Measurements from ENCODE around the gene ZMYND11. TPM values are rescaled to one million over a fixed set of nuclear protein-coding genes. Genes with fewer than 3 reads are reported as not detected.

ZMYND11 gene
- total and polyA plus RNA-seq, 9 of the 15 experiments (the other 6 are each of a cell fraction or from before 2014, with no cell fraction given) = 2.7 to 13.8 (median 8.8) TPM

DNA sequence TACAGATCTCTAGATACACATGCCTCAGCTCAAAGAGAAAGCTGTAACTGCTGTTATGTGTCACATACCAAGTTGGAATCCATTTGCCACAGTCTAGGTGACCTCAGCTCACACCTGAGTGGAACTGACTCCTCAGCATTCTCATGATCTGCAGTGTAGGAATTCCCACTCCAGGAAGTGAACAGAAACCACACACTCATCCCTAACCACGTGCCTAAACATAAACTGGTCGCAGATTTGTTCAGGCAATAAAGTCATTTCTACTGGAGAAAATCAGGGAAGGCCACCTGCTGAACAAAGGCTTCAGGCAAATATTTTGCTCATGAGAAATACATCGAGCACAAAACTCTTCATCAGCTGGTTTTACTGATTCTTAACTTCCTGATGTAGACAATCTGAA, 23.0 kb upstream of the ZMYND11 start:
- no peaks in the 10 kb centered on the region for H3K9me1 ChIP-seq (ENCODE audit: control insufficient read depth, insufficient read depth, low read length)
- no peak overlapping the region for H2AFZ ChIP-seq (ENCODE audit: low read depth, low read length)
- H3K4me2 ChIP-seq (ENCODE audit: insufficient read depth, low read length) = no peak overlapping the region
- POLR2A ChIA-PET = no interaction called here
- intact Hi-C loops (cut with micrococcal nuclease) = no loop called here
- TF ChIP-seq NFIC (IDR thresholded peaks at IDR 0.05) (no peak), ARNT (IDR thresholded peaks at IDR 0.05) (no peak), SRF (CRISPR knock-in tag; IDR thresholded peaks at IDR 0.05) (no peak), ZNF239 (CRISPR knock-in tag; IDR thresholded peaks at IDR 0.05) (no peak), ZNF224 (CRISPR knock-in tag; IDR thresholded peaks at IDR 0.05) (no peak), LARP7 (IDR thresholded peaks at IDR 0.05) (no peak), ZNF586 (CRISPR knock-in tag; conservative IDR thresholded peaks at IDR 0.05) (no peak), POLR2H (tag; IDR thresholded peaks at IDR 0.05; ENCODE audit: low read depth) (no peak), ZNF197 (CRISPR knock-in tag; IDR thresholded peaks at IDR 0.05; ENCODE audit: low read depth) (no peak), HCFC1 (IDR thresholded peaks at IDR 0.05; ENCODE audit: low read depth, low read length) (no peak), PTRF (tag; IDR thresholded peaks at IDR 0.05) (no peak), GABPB1 (CRISPR knock-in tag; IDR thresholded peaks at IDR 0.05) (no peak)
- TF ChIP-seq, protein P1, sequence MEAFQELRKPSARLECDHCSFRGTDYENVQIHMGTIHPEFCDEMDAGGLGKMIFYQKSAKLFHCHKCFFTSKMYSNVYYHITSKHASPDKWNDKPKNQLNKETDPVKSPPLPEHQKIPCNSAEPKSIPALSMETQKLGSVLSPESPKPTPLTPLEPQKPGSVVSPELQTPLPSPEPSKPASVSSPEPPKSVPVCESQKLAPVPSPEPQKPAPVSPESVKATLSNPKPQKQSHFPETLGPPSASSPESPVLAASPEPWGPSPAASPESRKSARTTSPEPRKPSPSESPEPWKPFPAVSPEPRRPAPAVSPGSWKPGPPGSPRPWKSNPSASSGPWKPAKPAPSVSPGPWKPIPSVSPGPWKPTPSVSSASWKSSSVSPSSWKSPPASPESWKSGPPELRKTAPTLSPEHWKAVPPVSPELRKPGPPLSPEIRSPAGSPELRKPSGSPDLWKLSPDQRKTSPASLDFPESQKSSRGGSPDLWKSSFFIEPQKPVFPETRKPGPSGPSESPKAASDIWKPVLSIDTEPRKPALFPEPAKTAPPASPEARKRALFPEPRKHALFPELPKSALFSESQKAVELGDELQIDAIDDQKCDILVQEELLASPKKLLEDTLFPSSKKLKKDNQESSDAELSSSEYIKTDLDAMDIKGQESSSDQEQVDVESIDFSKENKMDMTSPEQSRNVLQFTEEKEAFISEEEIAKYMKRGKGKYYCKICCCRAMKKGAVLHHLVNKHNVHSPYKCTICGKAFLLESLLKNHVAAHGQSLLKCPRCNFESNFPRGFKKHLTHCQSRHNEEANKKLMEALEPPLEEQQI (IDR thresholded peaks at IDR 0.05) = no peak
- TF ChIP-seq, protein P2, sequence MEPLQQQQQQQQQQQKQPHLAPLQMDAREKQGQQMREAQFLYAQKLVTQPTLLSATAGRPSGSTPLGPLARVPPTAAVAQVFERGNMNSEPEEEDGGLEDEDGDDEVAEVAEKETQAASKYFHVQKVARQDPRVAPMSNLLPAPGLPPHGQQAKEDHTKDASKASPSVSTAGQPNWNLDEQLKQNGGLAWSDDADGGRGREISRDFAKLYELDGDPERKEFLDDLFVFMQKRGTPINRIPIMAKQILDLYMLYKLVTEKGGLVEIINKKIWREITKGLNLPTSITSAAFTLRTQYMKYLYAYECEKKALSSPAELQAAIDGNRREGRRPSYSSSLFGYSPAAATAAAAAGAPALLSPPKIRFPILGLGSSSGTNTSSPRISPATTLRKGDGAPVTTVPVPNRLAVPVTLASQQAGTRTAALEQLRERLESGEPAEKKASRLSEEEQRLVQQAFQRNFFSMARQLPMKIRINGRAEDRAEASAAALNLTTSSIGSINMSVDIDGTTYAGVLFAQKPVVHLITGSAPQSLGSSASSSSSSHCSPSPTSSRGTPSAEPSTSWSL (CRISPR knock-in tag; IDR thresholded peaks at IDR 0.05; ENCODE audit: borderline replicate concordance) = no peak
- TF ChIP-seq, protein P3, sequence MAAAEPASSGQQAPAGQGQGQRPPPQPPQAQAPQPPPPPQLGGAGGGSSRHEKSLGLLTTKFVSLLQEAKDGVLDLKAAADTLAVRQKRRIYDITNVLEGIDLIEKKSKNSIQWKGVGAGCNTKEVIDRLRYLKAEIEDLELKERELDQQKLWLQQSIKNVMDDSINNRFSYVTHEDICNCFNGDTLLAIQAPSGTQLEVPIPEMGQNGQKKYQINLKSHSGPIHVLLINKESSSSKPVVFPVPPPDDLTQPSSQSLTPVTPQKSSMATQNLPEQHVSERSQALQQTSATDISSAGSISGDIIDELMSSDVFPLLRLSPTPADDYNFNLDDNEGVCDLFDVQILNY (CRISPR knock-in tag; IDR thresholded peaks at IDR 0.05) = no peak
- TF ChIP-seq, protein P4, sequence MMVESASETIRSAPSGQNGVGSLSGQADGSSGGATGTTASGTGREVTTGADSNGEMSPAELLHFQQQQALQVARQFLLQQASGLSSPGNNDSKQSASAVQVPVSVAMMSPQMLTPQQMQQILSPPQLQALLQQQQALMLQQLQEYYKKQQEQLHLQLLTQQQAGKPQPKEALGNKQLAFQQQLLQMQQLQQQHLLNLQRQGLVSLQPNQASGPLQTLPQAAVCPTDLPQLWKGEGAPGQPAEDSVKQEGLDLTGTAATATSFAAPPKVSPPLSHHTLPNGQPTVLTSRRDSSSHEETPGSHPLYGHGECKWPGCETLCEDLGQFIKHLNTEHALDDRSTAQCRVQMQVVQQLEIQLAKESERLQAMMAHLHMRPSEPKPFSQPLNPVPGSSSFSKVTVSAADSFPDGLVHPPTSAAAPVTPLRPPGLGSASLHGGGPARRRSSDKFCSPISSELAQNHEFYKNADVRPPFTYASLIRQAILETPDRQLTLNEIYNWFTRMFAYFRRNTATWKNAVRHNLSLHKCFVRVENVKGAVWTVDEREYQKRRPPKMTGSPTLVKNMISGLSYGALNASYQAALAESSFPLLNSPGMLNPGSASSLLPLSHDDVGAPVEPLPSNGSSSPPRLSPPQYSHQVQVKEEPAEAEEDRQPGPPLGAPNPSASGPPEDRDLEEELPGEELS (CRISPR knock-in tag; IDR thresholded peaks at IDR 0.05; ENCODE audit: borderline replicate concordance) = no peak
- FAIRE-seq (no peak), DNase-seq (ENCODE audit: extremely low read depth in 1 of 4, low spot score in 3 of 4) (no peak), ATAC-seq (no peak)
- in situ Hi-C loops (cut with MboI) = no loop called here
- no peaks in the 10 kb centered on the region for H3K4me1 ChIP-seq (replicated peaks in 1 of 2; ENCODE audit: control insufficient read depth in 2 of 2, insufficient read depth in 2 of 2, low read length in 2 of 2)
- no TSS peak for BruUV-seq (replicated peaks)
- H3K27me3 ChIP-seq (ENCODE audit: control insufficient read depth in 2 of 2, insufficient read depth in 2 of 2, low read length in 2 of 2) = peaks cover 6 to 7% of the 10 kb centered on the region in 2 experiments; a peak in 4 of 5 replicates
- H3K9me3 ChIP-seq (replicated peaks; ENCODE audit: control insufficient read depth, insufficient read depth, low read depth, low read length) = no peaks in the 10 kb centered on the region
- H3K79me2 ChIP-seq (ENCODE audit: control insufficient read depth, insufficient read depth, low read length) = no peaks in the 10 kb centered on the region
- H3K36me3 ChIP-seq (ENCODE audit: control insufficient read depth, insufficient read depth, low read length) = no peaks in the 10 kb centered on the region
- no peak overlapping the region for H3K9ac ChIP-seq (ENCODE audit: insufficient read depth in 1 of 2, low read depth in 2 of 2, low read length in 2 of 2)
- H3K27ac ChIP-seq (ENCODE audit: extremely low read depth, low read depth, low read length) = no peak overlapping the region
- CTCF ChIA-PET (ENCODE audit: low intra/inter-chr PET ratio) = no interaction called here
- H3K4me3 ChIP-seq = no peak overlapping the region
- WGBS (ENCODE audit: insufficient coverage, low coverage, missing lambda C conversion rate) = 2% methylated on average over 3 of the region's 3 CpGs
- H4K20me1 ChIP-seq (replicated peaks; ENCODE audit: control insufficient read depth, insufficient read depth, low read length) = no peaks in the 10 kb centered on the region

All from K562 (cell line).